Vagina (tissue), 2 donors: ENCODE results near the gene KCNIP4. TPM values are rescaled to one million over a fixed set of nuclear protein-coding genes. Genes with fewer than 3 reads are reported as not detected.

ENCODE experiments used
- DNase-seq, 2 donors: peaks; one replicate each; pipeline ENCODE4 v3.0.0-alpha.2; 2017; ENCODE audit errors: extremely low spot score in 2 of 2
- H3K27ac ChIP-seq: fragments of 200-600 bp; sonication (generic); one replicate; pipeline ENCODE4 v1.5.1; 2019
- H3K27me3 ChIP-seq: fragments of 200-600 bp; sonication (generic); one replicate; pipeline ENCODE4 v1.5.1; 2019
- H3K36me3 ChIP-seq, 2 donors: fragments of 200-600 bp; sonication (generic); one replicate each; pipeline ENCODE4 v1.5.1; 2017 to 2019
- H3K4me1 ChIP-seq: fragments of 200-600 bp; sonication (generic); one replicate; pipeline ENCODE4 v1.5.1; 2019
- H3K4me3 ChIP-seq, 2 donors: fragments of 200-600 bp; sonication (generic); 1 replicate in 1 of 2; 2 replicates in 1 of 2; pipeline ENCODE4 v1.5.1; 2016 to 2019
- H3K9me3 ChIP-seq: fragments of 200-600 bp; sonication (generic); one replicate; pipeline ENCODE4 v1.5.1; 2019
- CTCF ChIP-seq, 3 experiments: fragments of 450-650 bp in 2 of 3; fragments of 200-600 bp in 1 of 3; sonication (generic) in 1 of 3; IDR thresholded peaks; one replicate each; pipeline ENCODE4 v1.5.1; 2017 to 2019; ENCODE audit warnings: antibody characterized with exemption in 3 of 3, mild to moderate bottlenecking in 2 of 3, moderate library complexity in 2 of 3
- POLR2A ChIP-seq, 2 donors: fragments of 450-650 bp; IDR thresholded peaks; one replicate each; pipeline ENCODE4 v1.6.1; 2017; ENCODE audit warnings: antibody characterized with exemption in 2 of 2, mild to moderate bottlenecking in 2 of 2, moderate library complexity in 2 of 2
- POLR2AphosphoS5 ChIP-seq, 2 donors: sonication (generic); formaldehyde crosslinking; IDR thresholded peaks; one replicate each; pipeline ENCODE4 v1.9.0; 2017; ENCODE audit warnings: antibody characterized with exemption in 2 of 2, mild to moderate bottlenecking in 2 of 2, low read depth in 1 of 2; ENCODE audit not compliant: insufficient read depth in 1 of 2
- intact Hi-C: fragments of 100-400 bp; cut with DNase I; formaldehyde crosslinking; loops from one replicate; pipeline ENCODE4 v1.15.1; 2023
- total RNA-seq: library from RNA; depleted of rRNA; stranded (reverse); fragments of >200 nt; gene quantifications from one replicate; pipeline ENCODE4 v1.2.3, GENCODE V29; 2016

Gene KCNIP4
- total RNA-seq, 1 donor from 2014 or later = not detected

- no peak for TF ChIP-seq POLR2A (IDR thresholded peaks at IDR 0.05)
- no peak for TF ChIP-seq POLR2AphosphoS5 (IDR thresholded peaks at IDR 0.05; ENCODE audit: insufficient read depth in 1 of 2, low read depth in 1 of 2)
- TF ChIP-seq CTCF (IDR thresholded peaks at IDR 0.05) = peak; percentile 40 to 88 (median 56)
- H3K27ac ChIP-seq = no peak overlapping the region
- no peaks in the 10 kb centered on the region for H3K27me3 ChIP-seq
- no peak for DNase-seq
- no peak overlapping the region for H3K4me3 ChIP-seq
- H3K9me3 ChIP-seq = no peaks in the 10 kb centered on the region
- intact Hi-C loops = no loop called here
- H3K4me1 ChIP-seq = no peaks in the 10 kb centered on the region
- H3K36me3 ChIP-seq = no peaks in the 10 kb centered on the region
Measured at GRCh38 chr4:21768349-21769310, 179.9 kb downstream of the KCNIP4 start.

- no peak for DNase-seq
Measured at GRCh38 chr4:21765810-21766407, 182.7 kb downstream of the KCNIP4 start.

GRCh38 chr4:21763855-21764254 is 184.7 kb downstream of the KCNIP4 start:
- no peak for TF ChIP-seq CTCF (IDR thresholded peaks at IDR 0.05)
- no peak for TF ChIP-seq POLR2A (IDR thresholded peaks at IDR 0.05)
- TF ChIP-seq POLR2AphosphoS5 (IDR thresholded peaks at IDR 0.05; ENCODE audit: insufficient read depth in 1 of 2, low read depth in 1 of 2) = no peak
- no peak overlapping the region for H3K27ac ChIP-seq
- DNase-seq = no peak
- H3K4me1 ChIP-seq = no peaks in the 10 kb centered on the region
- no peak overlapping the region for H3K4me3 ChIP-seq
- H3K36me3 ChIP-seq = no peaks in the 10 kb centered on the region
- H3K9me3 ChIP-seq = no peaks in the 10 kb centered on the region
- H3K27me3 ChIP-seq = no peaks in the 10 kb centered on the region
- intact Hi-C loops = no loop called here

More at GRCh38 chr4:21765810-21766407, 182.7 kb downstream of the KCNIP4 start:
- Histone ChIP-seq H3K27ac (no peak overlapping the region), H3K36me3 (no peaks in the 10 kb centered on the region), H3K4me3 (no peak overlapping the region), H3K4me1 (no peaks in the 10 kb centered on the region), H3K9me3 (no peaks in the 10 kb centered on the region), H3K27me3 (no peaks in the 10 kb centered on the region)
- TF ChIP-seq POLR2AphosphoS5 (IDR thresholded peaks at IDR 0.05; ENCODE audit: insufficient read depth in 1 of 2, low read depth in 1 of 2) (no peak), CTCF (IDR thresholded peaks at IDR 0.05) (peak; percentile 46 to 66 (median 59)), POLR2A (IDR thresholded peaks at IDR 0.05) (no peak)
- intact Hi-C loops = no loop called here

GRCh38 chr4:21757248-21757647 is 191.3 kb downstream of the KCNIP4 start:
- TF ChIP-seq CTCF (IDR thresholded peaks at IDR 0.05) (no peak), POLR2A (IDR thresholded peaks at IDR 0.05) (no peak), POLR2AphosphoS5 (IDR thresholded peaks at IDR 0.05; ENCODE audit: insufficient read depth in 1 of 2, low read depth in 1 of 2) (no peak)
- DNase-seq = no peak
- H3K4me3 ChIP-seq = no peak overlapping the region

More at GRCh38 chr4:21757248-21757647, 191.3 kb downstream of the KCNIP4 start:
- intact Hi-C loops = no loop called here
- H3K9me3 ChIP-seq = no peaks in the 10 kb centered on the region
- no peak overlapping the region for H3K27ac ChIP-seq
- H3K4me1 ChIP-seq = peaks cover 12% of the 10 kb centered on the region
- no peaks in the 10 kb centered on the region for H3K27me3 ChIP-seq
- H3K36me3 ChIP-seq = no peaks in the 10 kb centered on the region
